OCI-LY1 (cell line): ENCODE measurements around the gene TNS3.

Experiments used
- H2AFZ ChIP-seq: fragments of 200-600 bp; sonication (generic), shearing (Covaris generic); 2 replicates; pipeline ENCODE4 v1.6.0; 2014; ENCODE audit warnings: antibody characterized with exemption, mild to moderate bottlenecking, low read length
- H3F3A ChIP-seq: fragments of 200-600 bp; sonication (generic), shearing (Covaris generic); 2 replicates; pipeline ENCODE4 v1.6.0; 2014; ENCODE audit warnings: mild to moderate bottlenecking, antibody characterized with exemption, low read length, moderate library complexity; ENCODE audit not compliant: insufficient read depth
- H3K27ac ChIP-seq: fragments of 200-600 bp; sonication (generic); 2 replicates; pipeline ENCODE4 v1.5.1; 2014; ENCODE audit warnings: low read length, mixed run types, mild to moderate bottlenecking, low read depth; ENCODE audit not compliant: poor library complexity, severe bottlenecking
- H3K27me3 ChIP-seq: fragments of 200-600 bp; sonication (generic); 2 replicates; pipeline ENCODE4 v1.6.0; 2014; ENCODE audit warnings: antibody characterized with exemption, mild to moderate bottlenecking, low read length, moderate library complexity; ENCODE audit not compliant: insufficient read depth
- H3K36me3 ChIP-seq: fragments of 200-600 bp; sonication (generic); 2 replicates; pipeline ENCODE4 v1.6.1; 2014; ENCODE audit warnings: mild to moderate bottlenecking, antibody characterized with exemption, low read length, moderate library complexity, mixed read lengths; ENCODE audit not compliant: insufficient read depth
- H3K4me1 ChIP-seq: fragments of 200-600 bp; sonication (generic); 2 replicates; pipeline ENCODE4 v1.5.1; 2014; ENCODE audit warnings: mild to moderate bottlenecking, low read length, moderate library complexity; ENCODE audit not compliant: insufficient read depth, severe bottlenecking
- H3K4me2 ChIP-seq: fragments of 200-600 bp; sonication (generic), shearing (Covaris generic); 2 replicates; pipeline ENCODE4 v1.6.1; 2014; ENCODE audit warnings: low read length
- H3K4me3 ChIP-seq: fragments of 200-600 bp; sonication (generic); 2 replicates; pipeline ENCODE4 v1.5.1; 2014; ENCODE audit warnings: low read length, low read depth, mild to moderate bottlenecking, mixed read lengths; ENCODE audit not compliant: poor library complexity, severe bottlenecking
- H3K79me2 ChIP-seq: fragments of 200-600 bp; shearing (Covaris generic); 2 replicates; pipeline ENCODE4 v1.6.1; 2016; ENCODE audit warnings: mixed run types, low read length, mixed read lengths; ENCODE audit not compliant: insufficient read depth
- H3K9ac ChIP-seq: fragments of 200-600 bp; sonication (generic), shearing (Covaris generic); 2 replicates; pipeline ENCODE4 v1.6.1; 2014; ENCODE audit warnings: mild to moderate bottlenecking, low read length, mixed read lengths
- H3K9me2 ChIP-seq: fragments of 200-600 bp; sonication (generic), shearing (Covaris generic); 2 replicates; pipeline ENCODE4 v1.6.1; 2014; ENCODE audit warnings: low read depth, mild to moderate bottlenecking, low read length, mixed read lengths
- H3K9me3 ChIP-seq: fragments of 200-600 bp; shearing (Covaris generic); 2 replicates; pipeline ENCODE4 v1.6.1; 2014; ENCODE audit warnings: low read length, mixed read lengths
- H4K20me1 ChIP-seq: fragments of 200-600 bp; sonication (generic), shearing (Covaris generic); 2 replicates; pipeline ENCODE4 v1.6.0; 2016; ENCODE audit warnings: mild to moderate bottlenecking, low read length; ENCODE audit not compliant: insufficient read depth
- CTCF ChIP-seq: fragments of 200-600 bp; sonication (generic), shearing (Covaris generic); IDR thresholded peaks from 2 replicates; pipeline ENCODE4 v1.5.1; 2017; ENCODE audit warnings: mild to moderate bottlenecking, antibody characterized with exemption, low read length, moderate library complexity, mixed read lengths
- EZH2 ChIP-seq: fragments of 200-600 bp; sonication (generic), shearing (Covaris generic); IDR thresholded peaks from 2 replicates; pipeline ENCODE4 v1.8.0; 2017; ENCODE audit warnings: borderline replicate concordance, mixed run types, mild to moderate bottlenecking, antibody characterized with exemption, low read length, moderate library complexity, mixed read lengths

Gene TNS3

GRCh38 chr7:47516386-47516785 lies 65.5 kb downstream of the TNS3 start:
- peaks cover 33% of the 10 kb centered on the region for H3K79me2 ChIP-seq
- H4K20me1 ChIP-seq: no peaks in the 10 kb centered on the region
- no peak for TF ChIP-seq CTCF
- TF ChIP-seq EZH2: no peak

DNA sequence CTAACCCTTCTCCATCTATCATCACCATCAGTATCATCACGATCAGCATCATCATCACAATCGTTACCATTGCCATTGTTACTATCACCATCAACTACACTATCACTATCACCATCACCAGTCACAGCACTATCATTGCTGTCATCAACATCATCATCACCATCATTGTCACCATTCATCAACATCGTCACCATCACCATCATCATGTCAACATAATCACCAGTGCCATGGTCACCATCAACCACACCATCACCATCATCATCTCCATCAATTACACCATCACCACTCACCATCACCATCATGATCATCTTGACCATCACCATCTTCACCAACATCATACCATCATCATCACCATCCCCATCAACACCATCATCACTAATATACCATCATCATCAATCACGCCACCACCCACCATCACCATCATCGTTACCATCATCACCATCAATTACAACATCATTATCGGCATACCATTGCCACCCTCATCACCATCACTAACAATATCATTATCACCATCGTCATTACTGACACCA lies 66.5 kb downstream of the TNS3 start:
- H3K36me3 ChIP-seq: peaks cover 78% of the 10 kb centered on the region
- no peak overlapping the region for H3K4me2 ChIP-seq
- H4K20me1 ChIP-seq: no peaks in the 10 kb centered on the region
- H3K27ac ChIP-seq: no peak overlapping the region
- peaks cover 29% of the 10 kb centered on the region for H3K79me2 ChIP-seq
- no peak overlapping the region for H2AFZ ChIP-seq
- no peak overlapping the region for H3K9ac ChIP-seq
- no peaks in the 10 kb centered on the region for H3K9me3 ChIP-seq
- H3K9me2 ChIP-seq: no peaks in the 10 kb centered on the region
- no peaks in the 10 kb centered on the region for H3K27me3 ChIP-seq
- TF ChIP-seq EZH2 (no peak), CTCF (no peak)
- no peak overlapping the region for H3K4me3 ChIP-seq
- H3K4me1 ChIP-seq: no peaks in the 10 kb centered on the region
- H3F3A ChIP-seq: no peaks in the 10 kb centered on the region

More at GRCh38 chr7:47516386-47516785, 65.5 kb downstream of the TNS3 start:
- Histone ChIP-seq H3K4me2 (no peak overlapping the region), H3K27me3 (no peaks in the 10 kb centered on the region), H3K9ac (no peak overlapping the region), H3F3A (no peaks in the 10 kb centered on the region), H3K36me3 (peaks cover 86% of the 10 kb centered on the region), H3K4me3 (no peak overlapping the region), H3K27ac (no peak overlapping the region), H3K9me2 (no peaks in the 10 kb centered on the region), H3K9me3 (no peaks in the 10 kb centered on the region), H3K4me1 (no peaks in the 10 kb centered on the region), H2AFZ (no peak overlapping the region)

DNA sequence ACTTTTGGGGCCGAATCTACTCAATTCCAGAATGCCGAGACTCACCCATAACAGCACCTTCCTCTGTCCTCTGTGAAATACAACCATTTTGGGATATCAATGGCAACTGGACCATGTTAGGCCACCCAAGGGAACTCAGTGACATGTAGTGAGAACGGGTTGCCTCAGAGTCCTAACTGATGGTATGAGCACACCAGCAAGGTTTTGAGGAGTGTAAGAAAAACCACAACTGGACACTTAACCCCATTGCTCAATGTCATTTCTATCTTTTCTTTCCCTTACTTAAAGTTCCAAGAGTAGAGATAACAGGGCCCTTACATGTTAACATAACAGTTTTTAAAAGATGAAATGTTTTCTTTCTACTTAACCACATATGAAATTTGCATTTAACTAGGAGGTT lies 67.1 kb downstream of the TNS3 start:
- H3K9ac ChIP-seq: no peak overlapping the region
- no peak overlapping the region for H2AFZ ChIP-seq
- no peak overlapping the region for H3K4me2 ChIP-seq
- no peaks in the 10 kb centered on the region for H3K9me3 ChIP-seq
- no peaks in the 10 kb centered on the region for H3F3A ChIP-seq
- H3K36me3 ChIP-seq: peaks cover 75% of the 10 kb centered on the region
- H3K4me3 ChIP-seq: no peak overlapping the region
- H3K27me3 ChIP-seq: no peaks in the 10 kb centered on the region
- H4K20me1 ChIP-seq: no peaks in the 10 kb centered on the region
- no peak for TF ChIP-seq EZH2
- peaks cover 25% of the 10 kb centered on the region for H3K79me2 ChIP-seq
- H3K4me1 ChIP-seq: no peaks in the 10 kb centered on the region
- H3K27ac ChIP-seq: no peak overlapping the region
- H3K9me2 ChIP-seq: no peaks in the 10 kb centered on the region

DNA sequence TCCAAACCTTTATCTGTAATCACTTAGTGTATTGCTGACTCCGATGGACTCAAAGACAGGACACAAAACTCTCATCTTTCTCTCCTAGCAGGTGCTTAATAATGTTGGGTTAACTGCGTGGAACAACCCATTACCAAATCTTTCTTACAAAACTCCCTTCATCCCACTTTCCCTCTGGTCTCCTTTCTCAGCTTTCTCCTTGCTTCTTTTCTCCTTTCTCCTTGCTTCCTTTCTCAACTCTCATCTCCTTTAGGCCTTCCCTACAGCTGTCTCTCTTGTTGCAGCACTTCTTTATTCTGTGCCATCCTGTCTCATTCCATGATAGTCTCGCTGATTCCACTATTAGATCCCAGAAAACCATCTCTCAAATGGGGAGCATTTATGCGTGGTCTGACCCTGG lies 67.5 kb downstream of the TNS3 start:
- H4K20me1 ChIP-seq: no peaks in the 10 kb centered on the region
- no peaks in the 10 kb centered on the region for H3K9me3 ChIP-seq
- no peaks in the 10 kb centered on the region for H3K4me1 ChIP-seq
- peaks cover 76% of the 10 kb centered on the region for H3K36me3 ChIP-seq
- H2AFZ ChIP-seq: no peak overlapping the region
- no peaks in the 10 kb centered on the region for H3K27me3 ChIP-seq
- H3K4me2 ChIP-seq: no peak overlapping the region
- TF ChIP-seq CTCF (no peak), EZH2 (no peak)
- H3K4me3 ChIP-seq: no peak overlapping the region
- H3F3A ChIP-seq: no peaks in the 10 kb centered on the region
- H3K79me2 ChIP-seq: peaks cover 25% of the 10 kb centered on the region
- no peaks in the 10 kb centered on the region for H3K9me2 ChIP-seq
- no peak overlapping the region for H3K9ac ChIP-seq
- peak overlapping the region; percentile 4 for H3K27ac ChIP-seq
